ENCODE results near the gene ARFRP1. TPM values are rescaled to one million over a fixed set of nuclear protein-coding genes. Genes with fewer than 3 reads are reported as not detected.

Gene ARFRP1
- total RNA-seq, 1 donor, result 21.7 TPM

- Histone ChIP-seq H3K9me3 (ENCODE audit: low read depth, low read length) (no peaks in the 10 kb centered on the region), H3K36me3 (ENCODE audit: insufficient read depth, low read length) (peaks cover 26% of the 10 kb centered on the region), H3K4me1 (ENCODE audit: insufficient read depth, low read length) (peaks cover 9% of the 10 kb centered on the region), H3K27me3 (ENCODE audit: insufficient read depth, low read length) (no peaks in the 10 kb centered on the region), H4K20me1 (ENCODE audit: insufficient read depth, low read length) (peaks cover 9% of the 10 kb centered on the region), H3K4me2 (ENCODE audit: insufficient read depth, low read length) (peak overlapping the region; percentile 89), H3K4me3 (ENCODE audit: insufficient read depth, low read length) (peak overlapping the region; percentile 77), H2AFZ (ENCODE audit: low read length) (no peak overlapping the region), H3K79me2 (ENCODE audit: insufficient read depth, low read length) (peaks cover 4% of the 10 kb centered on the region), H3K27ac (ENCODE audit: low read depth, low read length) (peak overlapping the region; percentile 54)
- TF ChIP-seq CTCF (IDR thresholded peaks at IDR 0.05; ENCODE audit: extremely low read depth, low read depth, low read length), result no peak
- DNase-seq (ENCODE audit: insufficient read length, low spot score, missing footprints), result peak; percentile 98
These were observed 32.4 kb upstream of the ARFRP1 start for GRCh38 chr20:63740070-63740626.

- DNase-seq (ENCODE audit: insufficient read length, low spot score, missing footprints), result peak; percentile 100
- H3K4me3 ChIP-seq (ENCODE audit: insufficient read depth, low read length), result peak within 1 kb of the TSS; percentile 77
- H3K9me3 ChIP-seq (ENCODE audit: low read depth, low read length), result no peaks in the 10 kb centered on the region
- H4K20me1 ChIP-seq (ENCODE audit: insufficient read depth, low read length), result peaks cover 12% of the 10 kb centered on the region
- H3K27me3 ChIP-seq (ENCODE audit: insufficient read depth, low read length), result no peaks in the 10 kb centered on the region
- no peak within 1 kb of the TSS for H2AFZ ChIP-seq (ENCODE audit: low read length)
- TF ChIP-seq CTCF (IDR thresholded peaks at IDR 0.05; ENCODE audit: extremely low read depth, low read depth, low read length), result no peak
- H3K27ac ChIP-seq (ENCODE audit: low read depth, low read length), result peak within 1 kb of the TSS; percentile 54
- H3K4me2 ChIP-seq (ENCODE audit: insufficient read depth, low read length), result peak within 1 kb of the TSS; percentile 89
- peaks cover 4% of the 10 kb centered on the region for H3K79me2 ChIP-seq (ENCODE audit: insufficient read depth, low read length)
- H3K4me1 ChIP-seq (ENCODE audit: insufficient read depth, low read length), result peaks cover 9% of the 10 kb centered on the region
- peaks cover 26% of the 10 kb centered on the region for H3K36me3 ChIP-seq (ENCODE audit: insufficient read depth, low read length)
These were observed 31.6 kb upstream of the ARFRP1 start, which contains the start of gene SLC2A4RG for GRCh38 chr20:63739130-63740069. SLC2A4RG (plus strand) TSS chr20:63739776; CDS start chr20:63739913, 137 bp downstream.

GRCh38 chr20:63738687-63739129 is 30.9 kb upstream of the ARFRP1 start:
- Histone ChIP-seq H3K9me3 (ENCODE audit: low read depth, low read length) (no peaks in the 10 kb centered on the region), H4K20me1 (ENCODE audit: insufficient read depth, low read length) (peaks cover 19% of the 10 kb centered on the region), H3K4me1 (ENCODE audit: insufficient read depth, low read length) (peaks cover 9% of the 10 kb centered on the region), H3K27me3 (ENCODE audit: insufficient read depth, low read length) (no peaks in the 10 kb centered on the region), H3K36me3 (ENCODE audit: insufficient read depth, low read length) (peaks cover 26% of the 10 kb centered on the region), H3K4me3 (ENCODE audit: insufficient read depth, low read length) (no peak overlapping the region), H3K27ac (ENCODE audit: low read depth, low read length) (no peak overlapping the region), H2AFZ (ENCODE audit: low read length) (no peak overlapping the region), H3K4me2 (ENCODE audit: insufficient read depth, low read length) (peak overlapping the region; percentile 77), H3K79me2 (ENCODE audit: insufficient read depth, low read length) (peaks cover 4% of the 10 kb centered on the region)
- DNase-seq (ENCODE audit: insufficient read length, low spot score, missing footprints), result peak; percentile 92
- no peak for TF ChIP-seq CTCF (IDR thresholded peaks at IDR 0.05; ENCODE audit: extremely low read depth, low read depth, low read length)
